HL-60 (cell line): Measurements from ENCODE around the gene ZFHX3.

ENCODE experiments used
- DNase-seq, 2 experiments: peaks; one replicate each; pipeline ENCODE4 v3.0.0-alpha.2; 2010 to 2020; ENCODE audit warnings: low read depth in 1 of 2, low spot score in 1 of 2
- H3K27ac ChIP-seq: fragments of 250-450 bp; sonication (Bioruptor Pico); replicated peaks from 2 replicates; pipeline ENCODE4 v1.5.1; 2020; ENCODE audit warnings: mild to moderate bottlenecking, moderate library complexity
- H3K27me3 ChIP-seq: fragments of 250-450 bp; sonication (Bioruptor Pico); 2 replicates; pipeline ENCODE4 v1.5.1; 2021; ENCODE audit warnings: mild to moderate bottlenecking, moderate library complexity; ENCODE audit not compliant: insufficient read depth, poor library complexity, severe bottlenecking
- H3K4me3 ChIP-seq: replicated peaks from 2 replicates; pipeline ENCODE4 v1.5.1; 2011; ENCODE audit warnings: mild to moderate bottlenecking, control low read depth, low read length; ENCODE audit not compliant: insufficient read depth
- GABPA ChIP-seq: IDR thresholded peaks from 2 replicates; pipeline ENCODE4 v1.6.1; 2012; ENCODE audit warnings: low read depth
- POLR2AphosphoS5 ChIP-seq: IDR thresholded peaks from 2 replicates; pipeline ENCODE4 v1.6.1; 2012; ENCODE audit warnings: low read depth
- SPI1 ChIP-seq: IDR thresholded peaks from 2 replicates; pipeline ENCODE4 v1.6.1; 2012; ENCODE audit warnings: low read depth, mild to moderate bottlenecking, borderline replicate concordance
- TF ChIP-seq, protein P1 (sequence below): IDR thresholded peaks from one replicate; pipeline ENCODE4 v1.5.1; 2011; ENCODE audit warnings: low read length, control low read depth, inconsistent platforms; ENCODE audit not compliant: insufficient read depth
- TF ChIP-seq, protein P2 (sequence below): IDR thresholded peaks from 2 replicates; pipeline ENCODE4 v1.6.1; 2012; ENCODE audit warnings: low read depth; ENCODE audit not compliant: insufficient replicate concordance

Gene ZFHX3

GRCh38 chr16:72969146-72969545 lies 78.8 kb downstream of the ZFHX3 start:
- peak in 1 of 2 experiments; percentile 12 for DNase-seq
- no peak overlapping the region for H3K4me3 ChIP-seq
- H3K27ac ChIP-seq, result no peak overlapping the region
- TF ChIP-seq, protein P1, sequence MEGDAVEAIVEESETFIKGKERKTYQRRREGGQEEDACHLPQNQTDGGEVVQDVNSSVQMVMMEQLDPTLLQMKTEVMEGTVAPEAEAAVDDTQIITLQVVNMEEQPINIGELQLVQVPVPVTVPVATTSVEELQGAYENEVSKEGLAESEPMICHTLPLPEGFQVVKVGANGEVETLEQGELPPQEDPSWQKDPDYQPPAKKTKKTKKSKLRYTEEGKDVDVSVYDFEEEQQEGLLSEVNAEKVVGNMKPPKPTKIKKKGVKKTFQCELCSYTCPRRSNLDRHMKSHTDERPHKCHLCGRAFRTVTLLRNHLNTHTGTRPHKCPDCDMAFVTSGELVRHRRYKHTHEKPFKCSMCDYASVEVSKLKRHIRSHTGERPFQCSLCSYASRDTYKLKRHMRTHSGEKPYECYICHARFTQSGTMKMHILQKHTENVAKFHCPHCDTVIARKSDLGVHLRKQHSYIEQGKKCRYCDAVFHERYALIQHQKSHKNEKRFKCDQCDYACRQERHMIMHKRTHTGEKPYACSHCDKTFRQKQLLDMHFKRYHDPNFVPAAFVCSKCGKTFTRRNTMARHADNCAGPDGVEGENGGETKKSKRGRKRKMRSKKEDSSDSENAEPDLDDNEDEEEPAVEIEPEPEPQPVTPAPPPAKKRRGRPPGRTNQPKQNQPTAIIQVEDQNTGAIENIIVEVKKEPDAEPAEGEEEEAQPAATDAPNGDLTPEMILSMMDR, result no peak
- peak; percentile 84 for TF ChIP-seq SPI1
- H3K27me3 ChIP-seq, result no peaks in the 10 kb centered on the region

DNA sequence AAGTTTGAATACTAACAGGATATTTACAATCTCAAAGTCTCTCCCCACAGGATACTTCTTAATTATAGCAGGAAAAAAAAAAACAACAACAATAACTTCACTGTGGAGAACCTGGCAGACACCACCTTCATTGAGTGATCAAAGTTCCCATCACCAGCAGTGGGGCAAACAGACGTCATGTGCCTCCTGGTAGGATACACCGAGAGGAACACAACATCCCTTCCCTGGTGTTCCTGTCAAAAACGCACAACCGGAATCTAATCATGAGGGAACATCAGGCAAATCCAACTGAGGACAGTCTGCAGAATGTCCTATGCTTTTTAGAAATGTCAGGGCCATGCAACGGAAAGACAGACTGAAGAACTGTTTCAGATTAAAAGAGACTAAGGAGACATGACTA lies 80.0 kb downstream of the ZFHX3 start:
- Histone ChIP-seq H3K4me3 (no peak overlapping the region), H3K27ac (no peak overlapping the region), H3K27me3 (no peaks in the 10 kb centered on the region)
- TF ChIP-seq GABPA (no peak), POLR2AphosphoS5 (no peak), SPI1 (no peak)
- TF ChIP-seq, protein P2, sequence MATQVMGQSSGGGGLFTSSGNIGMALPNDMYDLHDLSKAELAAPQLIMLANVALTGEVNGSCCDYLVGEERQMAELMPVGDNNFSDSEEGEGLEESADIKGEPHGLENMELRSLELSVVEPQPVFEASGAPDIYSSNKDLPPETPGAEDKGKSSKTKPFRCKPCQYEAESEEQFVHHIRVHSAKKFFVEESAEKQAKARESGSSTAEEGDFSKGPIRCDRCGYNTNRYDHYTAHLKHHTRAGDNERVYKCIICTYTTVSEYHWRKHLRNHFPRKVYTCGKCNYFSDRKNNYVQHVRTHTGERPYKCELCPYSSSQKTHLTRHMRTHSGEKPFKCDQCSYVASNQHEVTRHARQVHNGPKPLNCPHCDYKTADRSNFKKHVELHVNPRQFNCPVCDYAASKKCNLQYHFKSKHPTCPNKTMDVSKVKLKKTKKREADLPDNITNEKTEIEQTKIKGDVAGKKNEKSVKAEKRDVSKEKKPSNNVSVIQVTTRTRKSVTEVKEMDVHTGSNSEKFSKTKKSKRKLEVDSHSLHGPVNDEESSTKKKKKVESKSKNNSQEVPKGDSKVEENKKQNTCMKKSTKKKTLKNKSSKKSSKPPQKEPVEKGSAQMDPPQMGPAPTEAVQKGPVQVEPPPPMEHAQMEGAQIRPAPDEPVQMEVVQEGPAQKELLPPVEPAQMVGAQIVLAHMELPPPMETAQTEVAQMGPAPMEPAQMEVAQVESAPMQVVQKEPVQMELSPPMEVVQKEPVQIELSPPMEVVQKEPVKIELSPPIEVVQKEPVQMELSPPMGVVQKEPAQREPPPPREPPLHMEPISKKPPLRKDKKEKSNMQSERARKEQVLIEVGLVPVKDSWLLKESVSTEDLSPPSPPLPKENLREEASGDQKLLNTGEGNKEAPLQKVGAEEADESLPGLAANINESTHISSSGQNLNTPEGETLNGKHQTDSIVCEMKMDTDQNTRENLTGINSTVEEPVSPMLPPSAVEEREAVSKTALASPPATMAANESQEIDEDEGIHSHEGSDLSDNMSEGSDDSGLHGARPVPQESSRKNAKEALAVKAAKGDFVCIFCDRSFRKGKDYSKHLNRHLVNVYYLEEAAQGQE, result no peak
- TF ChIP-seq, protein P1, result no peak
- DNase-seq, result no peak

DNA sequence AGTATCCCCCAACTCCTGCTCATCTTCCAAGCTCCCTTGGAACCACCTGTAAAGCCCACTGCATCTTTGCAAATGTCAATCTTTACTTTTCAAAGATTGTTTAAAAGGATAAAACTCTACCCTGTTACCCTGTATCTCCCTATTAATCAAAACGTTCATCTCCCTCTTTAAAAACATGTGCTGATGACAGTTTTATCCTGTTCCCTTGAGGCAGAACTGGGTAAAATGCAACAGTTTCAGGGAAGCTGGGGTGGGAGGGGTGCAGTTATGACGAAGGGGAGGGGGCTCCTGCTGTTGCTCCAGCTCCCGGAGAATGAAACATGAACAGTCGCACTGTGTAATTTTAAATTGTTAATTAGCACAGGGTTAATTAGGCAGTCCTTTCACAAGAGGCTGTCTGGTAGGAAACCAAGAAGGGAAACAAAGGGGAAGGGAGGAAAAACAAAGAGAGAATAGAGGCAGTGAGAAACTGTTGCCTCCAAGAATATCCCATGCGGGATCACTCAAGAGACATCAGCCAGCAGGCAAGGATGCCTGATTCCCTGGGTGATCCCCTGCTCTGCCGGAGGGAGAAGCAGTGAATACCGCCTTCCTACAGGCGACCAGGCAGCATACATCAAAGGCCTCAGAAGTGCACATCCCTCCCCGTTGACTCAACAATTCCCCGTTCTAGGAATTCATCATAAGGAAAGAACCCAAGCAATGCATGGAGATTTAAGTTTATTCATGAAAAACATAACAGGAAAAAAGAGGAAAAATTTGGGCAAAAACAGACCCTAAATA lies 84.2 kb downstream of the ZFHX3 start:
- no peak overlapping the region for H3K4me3 ChIP-seq
- H3K27me3 ChIP-seq, result no peaks in the 10 kb centered on the region
- TF ChIP-seq, protein P2, result no peak
- no peak for TF ChIP-seq GABPA
- TF ChIP-seq POLR2AphosphoS5, result no peak
- no peak for TF ChIP-seq SPI1
- TF ChIP-seq, protein P1, result no peak
- DNase-seq, result no peak
- no peak overlapping the region for H3K27ac ChIP-seq

DNA sequence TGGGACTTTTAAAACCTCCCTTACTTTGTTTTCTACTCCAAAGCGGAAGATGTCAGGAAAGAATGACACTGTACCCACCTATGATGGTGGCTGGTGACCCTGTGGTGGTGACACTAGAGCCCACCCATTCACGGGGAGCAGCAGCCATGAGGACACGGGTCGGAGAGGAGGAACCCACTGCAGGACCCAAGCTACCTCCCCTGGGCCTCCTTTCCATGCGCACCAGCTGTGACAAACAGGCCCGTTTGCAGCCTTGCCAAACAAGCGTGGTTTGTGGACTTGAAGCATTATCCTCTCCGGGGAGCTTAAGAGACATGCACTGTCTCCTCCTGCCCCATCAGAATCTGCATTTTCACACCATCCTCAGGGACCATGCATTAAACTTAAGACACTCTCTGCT lies 85.6 kb downstream of the ZFHX3 start:
- H3K27me3 ChIP-seq, result no peaks in the 10 kb centered on the region
- H3K27ac ChIP-seq, result no peak overlapping the region
- DNase-seq, result no peak
- no peak overlapping the region for H3K4me3 ChIP-seq
- TF ChIP-seq GABPA (no peak), SPI1 (no peak), POLR2AphosphoS5 (no peak)
- TF ChIP-seq, protein P1, result no peak
- TF ChIP-seq, protein P2, result no peak
